Mucosa of descending colon (tissue), 3 donors: ENCODE data around the gene MCM3AP. TPM values are rescaled to one million over a fixed set of nuclear protein-coding genes. Genes with fewer than 3 reads are reported as not detected.

Experiments used
- ATAC-seq: fragments of 200-7000 bp; cut with Tn5 transposase; one replicate; pipeline ENCODE4 v1.9.1; 2020; ENCODE audit warnings: mild to moderate bottlenecking, moderate library complexity
- DNase-seq, 3 donors: peaks; one replicate each; pipeline ENCODE4 v3.0.0-alpha.2; 2020
- H3K36me3 ChIP-seq: fragments of 200-600 bp; one replicate; pipeline ENCODE4 v1.8.0; 2021; ENCODE audit warnings: low read depth, mild to moderate bottlenecking
- H3K4me1 ChIP-seq: fragments of 200-600 bp; one replicate; pipeline ENCODE4 v1.8.0; 2021; ENCODE audit warnings: low read depth, mild to moderate bottlenecking
- H3K4me3 ChIP-seq: fragments of 200-600 bp; one replicate; pipeline ENCODE4 v1.8.0; 2021; ENCODE audit warnings: mild to moderate bottlenecking
- H3K9me3 ChIP-seq: fragments of 200-600 bp; one replicate; pipeline ENCODE4 v1.8.0; 2021; ENCODE audit warnings: mild to moderate bottlenecking
- CTCF ChIP-seq: fragments of 200-600 bp; IDR thresholded peaks from one replicate; pipeline ENCODE4 v1.8.0; 2022; ENCODE audit warnings: antibody characterized with exemption, mild to moderate bottlenecking
- intact Hi-C, 2 donors: fragments of 100-400 bp; cut with DNase I in 1 of 2; cut with micrococcal nuclease in 1 of 2; formaldehyde crosslinking; loops; one replicate each; pipeline versions ENCODE4 v1.11.0 to v1.11.1; 2022; cut with DNase I, micrococcal nuclease
- total RNA-seq, 3 donors: library from RNA; stranded (reverse); fragmentation: NEBNext Ultra II Directional in 2 of 3; extraction: Animal tissue kit (Norgen Biotek cat#: 25700) in 2 of 3; gene quantifications; one replicate each; pipeline versions ENCODE4 v1.2.1 to v1.2.4, GENCODE V29; 2021 to 2023
- donor health status: DM: no; HTN: no; CAD: no; lungs with moderate emphysema.
- donor health status: DM: no; HTN: no; CAD: no.
- donor health status: DM: no; HTN: yes; CAD: no.

Gene MCM3AP
- total RNA-seq, 3 donors from 2014 or later = 90.9 to 109 (median 98.1) TPM

- intact Hi-C loops = no loop called here
- ATAC-seq = no peak
Measured at GRCh38 chr21:46255758-46256337, 29.6 kb downstream of the MCM3AP start.

DNA sequence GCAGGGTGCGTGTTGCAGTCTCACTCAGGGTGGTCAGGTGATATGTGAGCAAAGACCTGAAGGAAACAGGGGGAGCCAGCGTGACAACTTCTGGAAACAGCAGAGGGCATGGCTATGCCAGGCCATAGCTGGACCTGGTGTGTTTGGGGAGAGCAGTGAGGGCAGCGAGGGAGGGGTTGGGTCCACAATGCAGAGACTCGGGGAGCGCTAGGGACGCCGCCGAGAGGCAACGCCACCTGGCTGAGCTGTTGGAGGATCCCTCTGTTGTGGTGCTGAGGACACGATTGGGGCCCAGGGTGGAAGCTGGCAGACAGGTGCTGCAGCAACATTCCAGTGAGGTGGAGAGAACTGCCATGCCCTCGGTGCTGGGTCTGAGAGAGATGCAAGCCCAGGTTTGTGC, 30.2 kb downstream of the MCM3AP start:
- no peaks in the 10 kb centered on the region for H3K9me3 ChIP-seq
- DNase-seq = no peak
- no peak for ATAC-seq
- peaks cover 24% of the 10 kb centered on the region for H3K36me3 ChIP-seq
- H3K4me3 ChIP-seq = no peak overlapping the region
- TF ChIP-seq CTCF = no peak
- intact Hi-C loops = no loop called here
- H3K4me1 ChIP-seq = no peaks in the 10 kb centered on the region

More at GRCh38 chr21:46255758-46256337, 29.6 kb downstream of the MCM3AP start:
- Histone ChIP-seq H3K9me3 (no peaks in the 10 kb centered on the region), H3K4me3 (no peak overlapping the region), H3K36me3 (peaks cover 24% of the 10 kb centered on the region), H3K4me1 (no peaks in the 10 kb centered on the region)
- DNase-seq = no peak
- no peak for TF ChIP-seq CTCF

DNA sequence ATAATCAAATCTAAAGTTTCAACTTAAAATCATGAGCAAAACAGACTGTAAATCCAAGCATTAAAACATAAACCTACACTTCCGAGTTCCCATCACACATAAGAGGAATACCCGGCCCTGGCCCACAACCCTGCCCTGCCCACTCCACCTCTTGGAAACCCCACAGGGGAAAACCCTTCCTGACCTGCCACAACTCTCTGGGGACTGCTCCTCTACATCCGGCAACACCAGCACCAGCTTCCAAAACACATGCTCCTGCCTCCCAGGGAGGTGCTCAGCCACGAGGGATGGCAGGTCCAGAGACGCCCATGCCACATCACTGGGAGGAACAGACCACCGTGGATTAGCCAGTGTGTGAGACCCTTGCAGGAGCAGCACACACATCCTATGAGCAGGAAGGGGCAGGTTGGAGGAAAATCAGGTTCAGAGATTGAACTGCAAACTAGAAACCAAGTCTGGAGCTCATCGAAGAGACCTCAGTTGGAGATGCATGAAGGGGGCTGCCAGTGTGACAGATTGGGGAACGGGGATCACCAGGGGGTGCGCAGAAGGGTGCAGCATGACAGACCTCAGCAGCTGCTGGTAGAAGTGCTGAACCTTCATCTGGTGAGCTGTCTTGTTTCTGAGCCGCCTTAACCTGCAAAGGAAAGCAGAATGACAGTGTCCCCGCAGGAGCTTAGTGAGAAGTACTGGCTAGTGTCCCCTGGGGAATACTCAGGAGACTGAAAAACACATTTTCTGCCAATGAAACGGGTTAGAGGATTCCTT, 31.0 kb downstream of the MCM3AP start:
- Histone ChIP-seq H3K36me3 (peaks cover 24% of the 10 kb centered on the region), H3K9me3 (no peaks in the 10 kb centered on the region), H3K4me3 (no peak overlapping the region), H3K4me1 (no peaks in the 10 kb centered on the region)
- no peak for DNase-seq
- peak; percentile 7 for ATAC-seq
- TF ChIP-seq CTCF = no peak
- intact Hi-C loops = no loop called here

DNA sequence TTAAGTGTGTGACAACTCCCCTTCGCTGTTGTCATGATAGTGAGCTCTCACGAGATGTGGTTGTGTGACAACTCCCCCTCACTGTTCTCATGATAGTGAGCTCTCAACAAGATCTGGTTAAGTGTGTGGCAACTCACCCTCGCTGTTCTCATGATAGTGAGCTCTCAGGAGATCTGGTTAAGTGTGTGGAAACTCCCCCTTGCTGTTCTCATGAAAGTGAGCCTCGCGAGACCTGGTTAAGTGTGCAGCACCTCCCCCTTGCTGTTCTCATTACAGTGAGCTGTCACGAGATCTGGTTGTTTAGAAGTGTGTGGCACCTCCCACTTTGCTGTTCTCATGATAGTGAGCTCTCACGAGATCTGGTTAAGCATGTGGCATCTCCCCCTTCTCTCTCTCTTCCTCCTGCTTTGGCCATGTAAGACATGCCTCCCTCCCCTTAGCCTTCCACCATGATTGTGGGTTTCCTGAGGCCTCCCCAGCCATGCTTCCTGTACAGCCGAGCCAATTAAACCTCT, 31.7 kb downstream of the MCM3AP start:
- ATAC-seq (peak; percentile 41), DNase-seq (no peak)
- TF ChIP-seq CTCF = no peak
- Histone ChIP-seq H3K36me3 (peaks cover 21% of the 10 kb centered on the region), H3K9me3 (no peaks in the 10 kb centered on the region), H3K4me1 (no peaks in the 10 kb centered on the region), H3K4me3 (no peak overlapping the region)
- intact Hi-C loops = no loop called here

GRCh38 chr21:46252840-46253239, 32.6 kb downstream of the MCM3AP start:
- DNase-seq = no peak
- no peak for TF ChIP-seq CTCF
- no peak for ATAC-seq
- H3K36me3 ChIP-seq = peaks cover 17% of the 10 kb centered on the region
- no peaks in the 10 kb centered on the region for H3K9me3 ChIP-seq
- H3K4me3 ChIP-seq = no peak overlapping the region
- H3K4me1 ChIP-seq = no peaks in the 10 kb centered on the region
- intact Hi-C loops = no loop called here
